Endodermal cell (in vitro differentiated cells): ENCODE data around the gene YY1AP1. TPM values are rescaled to one million over a fixed set of nuclear protein-coding genes. Genes with fewer than 3 reads are reported as not detected.

ENCODE experiments used
- DNase-seq: peaks from one replicate; pipeline ENCODE4 v3.0.0-alpha.2; 2017
- H3K27ac ChIP-seq: 2 replicates; pipeline ENCODE4 v1.5.1; 2013; ENCODE audit warnings: mild to moderate bottlenecking, low read depth, low read length, moderate library complexity
- H3K27me3 ChIP-seq: 2 replicates; pipeline ENCODE4 v1.6.1; 2013; ENCODE audit warnings: mild to moderate bottlenecking, low read length, moderate library complexity; ENCODE audit not compliant: insufficient read depth, control insufficient read depth, poor library complexity, severe bottlenecking
- H3K36me3 ChIP-seq: 2 replicates; pipeline ENCODE4 v1.7.0; 2013; ENCODE audit warnings: mild to moderate bottlenecking, low read length, moderate library complexity; ENCODE audit not compliant: control insufficient read depth, insufficient read depth
- H3K4me1 ChIP-seq: one replicate; pipeline ENCODE4 v1.7.0; 2013; ENCODE audit warnings: low read length; ENCODE audit not compliant: control insufficient read depth, insufficient read depth
- H3K4me3 ChIP-seq: 2 replicates; pipeline ENCODE4 v1.5.1; 2013; ENCODE audit warnings: mild to moderate bottlenecking, low read length, moderate library complexity
- H3K9ac ChIP-seq: 2 replicates; pipeline ENCODE4 v1.6.1; 2013; ENCODE audit warnings: mild to moderate bottlenecking, low read length, moderate library complexity; ENCODE audit not compliant: poor library complexity, severe bottlenecking; ENCODE audit errors: extremely low read depth
- H3K9me3 ChIP-seq: 2 replicates; pipeline ENCODE4 v1.6.1; 2013; ENCODE audit warnings: mild to moderate bottlenecking, low read length, moderate library complexity; ENCODE audit not compliant: control insufficient read depth
- H3K27ac Mint-ChIP-seq: 2 replicates; pipeline ENCODE4 v1.8.0; 2020; ENCODE audit warnings: mixed read lengths
- H3K27me3 Mint-ChIP-seq: 2 replicates; pipeline ENCODE4 v1.8.0; 2021; ENCODE audit warnings: mild to moderate bottlenecking, mixed read lengths; ENCODE audit not compliant: insufficient read depth
- H3K36me3 Mint-ChIP-seq: 2 replicates; pipeline ENCODE4 v1.8.0; 2020; ENCODE audit warnings: low read depth, mixed read lengths
- H3K4me1 Mint-ChIP-seq: 2 replicates; pipeline ENCODE4 v1.8.0; 2020; ENCODE audit warnings: mixed read lengths
- H3K4me3 Mint-ChIP-seq: 2 replicates; pipeline ENCODE4 v1.8.0; 2020; ENCODE audit warnings: mild to moderate bottlenecking, moderate library complexity, mixed read lengths
- H3K9me3 Mint-ChIP-seq: 2 replicates; pipeline ENCODE4 v1.8.0; 2020; ENCODE audit warnings: mild to moderate bottlenecking, mixed read lengths
- WGBS, 2 experiments: methylation state at CpG; one replicate each; pipeline versions ENCODE4 v1.1.5 to v1.1.7; 2013; ENCODE audit warnings: missing lambda C conversion rate in 2 of 2, mixed read lengths in 1 of 2; ENCODE audit not compliant: insufficient coverage in 1 of 2, insufficient read length in 1 of 2; 5-methylcytosine and 5-hydroxymethylcytosine counted together
- total RNA-seq, 2 donors: library from RNA; stranded (reverse); fragmentation: NEBNext Ultra II Directional in 1 of 2; extraction: Animal tissue kit (Norgen Biotek cat#: 25700) in 1 of 2; gene quantifications; 2 replicates in 1 of 2; 3 replicates in 1 of 2; pipeline ENCODE4 v1.2.1, GENCODE V29; 2021
- TF ChIP-seq, protein P1 (sequence below): fragments of 200-600 bp; sonication (generic); conservative IDR thresholded peaks from 2 replicates; pipeline ENCODE4 v1.5.0; 2021; ENCODE audit warnings: antibody characterized with exemption, mild to moderate bottlenecking

Gene YY1AP1
- total RNA-seq, 2 donors from 2014 or later = 44.2 to 45.8 TPM

DNA sequence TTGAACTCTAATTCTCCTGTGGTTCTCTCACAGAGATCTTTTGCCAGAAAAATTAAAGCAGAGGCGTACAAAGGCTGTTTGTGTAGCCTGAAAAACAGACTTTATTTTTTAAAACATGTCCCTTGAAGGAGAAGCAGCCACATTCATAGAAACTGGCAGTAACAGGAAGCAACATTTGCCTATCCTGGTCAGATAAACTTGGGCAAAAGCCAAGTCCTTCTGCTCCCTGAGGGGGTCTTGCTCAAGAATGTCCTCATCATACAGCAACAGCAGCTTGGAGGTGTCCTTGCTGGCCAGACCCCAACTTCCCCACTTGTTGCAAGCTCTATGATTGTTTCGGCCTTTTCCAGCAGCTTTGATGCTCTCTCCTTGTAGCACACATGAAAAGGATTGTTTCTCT is 42.3 kb downstream of the YY1AP1 start:
- peaks cover 9% of the 10 kb centered on the region for H3K27me3 Mint-ChIP-seq
- H3K27ac Mint-ChIP-seq = no peak overlapping the region
- H3K36me3 ChIP-seq = no peaks in the 10 kb centered on the region
- WGBS, 2 experiments = 93 to 96% methylated on average over 2 of the region's 2 CpGs
- H3K36me3 Mint-ChIP-seq = peaks cover 7% of the 10 kb centered on the region
- TF ChIP-seq, protein P1, sequence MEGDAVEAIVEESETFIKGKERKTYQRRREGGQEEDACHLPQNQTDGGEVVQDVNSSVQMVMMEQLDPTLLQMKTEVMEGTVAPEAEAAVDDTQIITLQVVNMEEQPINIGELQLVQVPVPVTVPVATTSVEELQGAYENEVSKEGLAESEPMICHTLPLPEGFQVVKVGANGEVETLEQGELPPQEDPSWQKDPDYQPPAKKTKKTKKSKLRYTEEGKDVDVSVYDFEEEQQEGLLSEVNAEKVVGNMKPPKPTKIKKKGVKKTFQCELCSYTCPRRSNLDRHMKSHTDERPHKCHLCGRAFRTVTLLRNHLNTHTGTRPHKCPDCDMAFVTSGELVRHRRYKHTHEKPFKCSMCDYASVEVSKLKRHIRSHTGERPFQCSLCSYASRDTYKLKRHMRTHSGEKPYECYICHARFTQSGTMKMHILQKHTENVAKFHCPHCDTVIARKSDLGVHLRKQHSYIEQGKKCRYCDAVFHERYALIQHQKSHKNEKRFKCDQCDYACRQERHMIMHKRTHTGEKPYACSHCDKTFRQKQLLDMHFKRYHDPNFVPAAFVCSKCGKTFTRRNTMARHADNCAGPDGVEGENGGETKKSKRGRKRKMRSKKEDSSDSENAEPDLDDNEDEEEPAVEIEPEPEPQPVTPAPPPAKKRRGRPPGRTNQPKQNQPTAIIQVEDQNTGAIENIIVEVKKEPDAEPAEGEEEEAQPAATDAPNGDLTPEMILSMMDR = no peak
- H3K9ac ChIP-seq = no peak overlapping the region
- no peak overlapping the region for H3K4me3 Mint-ChIP-seq
- H3K27me3 ChIP-seq = no peaks in the 10 kb centered on the region
- H3K4me1 ChIP-seq = no peaks in the 10 kb centered on the region
- no peak overlapping the region for H3K27ac ChIP-seq
- DNase-seq = no peak
- peaks cover 53% of the 10 kb centered on the region for H3K9me3 Mint-ChIP-seq
- H3K4me1 Mint-ChIP-seq = peaks cover 3% of the 10 kb centered on the region
- no peak overlapping the region for H3K4me3 ChIP-seq
- peaks cover 42% of the 10 kb centered on the region for H3K9me3 ChIP-seq

DNA sequence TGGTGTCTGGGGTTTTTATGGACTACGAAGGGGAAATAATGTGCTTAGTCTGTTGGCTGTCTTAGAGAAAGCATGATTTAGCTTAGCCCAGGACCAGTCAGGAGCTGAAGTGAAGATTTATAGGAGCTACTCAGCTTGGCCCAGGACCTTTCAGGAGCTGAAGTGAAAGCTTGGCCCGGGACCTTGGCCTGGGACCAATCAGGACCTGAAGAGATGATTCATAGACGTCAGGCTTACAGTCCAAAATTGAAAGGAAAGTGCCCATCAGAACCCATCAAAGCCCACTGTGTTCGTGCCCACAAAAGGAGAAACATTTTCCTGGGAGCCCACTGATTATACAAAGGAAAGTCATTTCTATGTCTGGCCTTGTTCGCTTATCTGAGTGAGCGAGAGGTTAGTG is 42.9 kb downstream of the YY1AP1 start:
- Histone ChIP-seq H3K4me1 (no peaks in the 10 kb centered on the region), H3K9me3 (peaks cover 47% of the 10 kb centered on the region), H3K9ac (no peak overlapping the region), H3K36me3 (no peaks in the 10 kb centered on the region), H3K4me3 (no peak overlapping the region), H3K27me3 (no peaks in the 10 kb centered on the region), H3K27ac (no peak overlapping the region)
- peaks cover 59% of the 10 kb centered on the region for H3K9me3 Mint-ChIP-seq
- no peak overlapping the region for H3K27ac Mint-ChIP-seq
- no peak for DNase-seq
- H3K4me1 Mint-ChIP-seq = peaks cover 3% of the 10 kb centered on the region
- peaks cover 8% of the 10 kb centered on the region for H3K27me3 Mint-ChIP-seq
- TF ChIP-seq, protein P1 = no peak
- peaks cover 7% of the 10 kb centered on the region for H3K36me3 Mint-ChIP-seq
- 91 to 94% methylated on average over 6 of the region's 6 CpGs for whole genome bisulfite sequencing, 2 experiments
- no peak overlapping the region for H3K4me3 Mint-ChIP-seq

- TF ChIP-seq, protein P1 = no peak
- Mint-ChIP-seq H3K4me1 (peaks cover 3% of the 10 kb centered on the region), H3K27ac (no peak overlapping the region), H3K4me3 (no peak overlapping the region), H3K36me3 (peaks cover 7% of the 10 kb centered on the region), H3K27me3 (peaks cover 8% of the 10 kb centered on the region), H3K9me3 (peaks cover 60% of the 10 kb centered on the region)
- H3K36me3 ChIP-seq = no peaks in the 10 kb centered on the region
- H3K4me1 ChIP-seq = no peaks in the 10 kb centered on the region
- DNase-seq = no peak
- H3K4me3 ChIP-seq = no peak overlapping the region
- H3K27me3 ChIP-seq = no peaks in the 10 kb centered on the region
- H3K27ac ChIP-seq = no peak overlapping the region
- H3K9me3 ChIP-seq = peaks cover 47% of the 10 kb centered on the region
- WGBS, 2 experiments = 90 to 100% methylated on average over 3 to 4 of the region's 4 CpGs
- no peak overlapping the region for H3K9ac ChIP-seq
Measured at GRCh38 chr1:155645034-155645598, 43.5 kb downstream of the YY1AP1 start.
